ENCODE measurements around the gene NARF.
A peak's percentile ranks its signal among the peaks of the same experiment; 100 is the strongest.

NARF gene

DNA sequence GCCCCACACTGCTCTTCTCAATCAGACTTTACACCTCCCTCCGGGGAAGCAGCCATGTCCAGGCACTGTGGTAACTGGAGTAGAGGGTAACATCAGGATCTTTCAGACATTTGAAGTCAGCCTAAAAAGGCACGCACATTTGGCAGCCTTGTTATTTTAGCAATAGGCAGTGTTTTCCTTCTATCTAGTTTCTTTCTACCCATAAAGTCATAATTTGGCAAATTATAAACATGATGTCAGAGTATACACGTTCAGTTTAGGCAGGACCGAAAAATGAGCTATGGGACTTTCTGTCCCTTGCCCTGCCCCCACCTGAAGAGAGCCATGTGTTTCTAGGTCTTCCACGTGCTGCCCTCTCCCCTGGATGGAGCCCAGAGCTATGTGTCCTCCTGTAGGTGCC is 21.1 kb downstream of the NARF start:
- DNase-seq: no peak

GRCh38 chr17:82480318-82480717 is 21.8 kb downstream of the NARF start:
- DNase-seq: no peak

DNA sequence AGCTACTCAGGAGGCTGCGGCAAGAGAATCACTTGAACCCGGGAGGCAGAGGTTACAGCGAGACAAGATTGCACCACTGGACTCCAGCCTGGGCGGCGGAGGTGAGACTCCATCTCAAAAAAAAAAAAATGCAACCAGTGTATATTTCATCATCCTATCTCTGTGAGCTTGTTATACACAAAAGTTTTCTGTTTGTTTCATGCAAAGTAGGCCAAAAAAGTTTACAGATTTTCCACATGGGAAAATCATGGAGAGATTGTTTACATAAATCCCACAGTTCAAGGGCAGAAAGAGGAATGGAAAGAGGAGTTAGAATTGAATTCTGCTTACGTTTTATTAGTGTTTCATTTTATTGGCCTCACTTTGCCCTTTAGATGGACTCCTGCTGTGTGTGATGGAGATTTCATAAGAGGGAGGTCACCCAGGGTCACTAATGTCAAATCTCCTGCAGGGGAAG is 24.7 kb downstream of the NARF start:
- no peak for DNase-seq

DNA sequence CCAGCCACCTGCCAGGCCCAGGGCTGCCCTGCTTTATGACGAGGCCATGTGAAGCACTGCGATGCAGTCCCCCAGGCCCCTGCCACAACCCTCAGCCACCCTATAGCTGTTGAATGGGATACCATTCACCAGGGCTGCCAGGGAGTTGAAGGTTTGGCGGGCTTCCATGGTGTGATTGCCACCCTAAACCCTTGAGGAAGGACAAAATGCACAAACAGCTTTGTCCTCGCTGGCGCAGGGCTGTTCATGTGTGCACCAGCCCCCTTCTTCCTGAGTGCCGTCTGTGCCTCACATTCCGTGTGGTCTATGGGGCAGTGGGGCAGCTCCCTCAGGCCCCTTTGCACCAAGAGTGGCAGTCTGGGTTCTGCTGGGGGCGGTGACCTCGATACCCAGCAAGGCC is 25.3 kb downstream of the NARF start:
- DNase-seq: no peak

DNA sequence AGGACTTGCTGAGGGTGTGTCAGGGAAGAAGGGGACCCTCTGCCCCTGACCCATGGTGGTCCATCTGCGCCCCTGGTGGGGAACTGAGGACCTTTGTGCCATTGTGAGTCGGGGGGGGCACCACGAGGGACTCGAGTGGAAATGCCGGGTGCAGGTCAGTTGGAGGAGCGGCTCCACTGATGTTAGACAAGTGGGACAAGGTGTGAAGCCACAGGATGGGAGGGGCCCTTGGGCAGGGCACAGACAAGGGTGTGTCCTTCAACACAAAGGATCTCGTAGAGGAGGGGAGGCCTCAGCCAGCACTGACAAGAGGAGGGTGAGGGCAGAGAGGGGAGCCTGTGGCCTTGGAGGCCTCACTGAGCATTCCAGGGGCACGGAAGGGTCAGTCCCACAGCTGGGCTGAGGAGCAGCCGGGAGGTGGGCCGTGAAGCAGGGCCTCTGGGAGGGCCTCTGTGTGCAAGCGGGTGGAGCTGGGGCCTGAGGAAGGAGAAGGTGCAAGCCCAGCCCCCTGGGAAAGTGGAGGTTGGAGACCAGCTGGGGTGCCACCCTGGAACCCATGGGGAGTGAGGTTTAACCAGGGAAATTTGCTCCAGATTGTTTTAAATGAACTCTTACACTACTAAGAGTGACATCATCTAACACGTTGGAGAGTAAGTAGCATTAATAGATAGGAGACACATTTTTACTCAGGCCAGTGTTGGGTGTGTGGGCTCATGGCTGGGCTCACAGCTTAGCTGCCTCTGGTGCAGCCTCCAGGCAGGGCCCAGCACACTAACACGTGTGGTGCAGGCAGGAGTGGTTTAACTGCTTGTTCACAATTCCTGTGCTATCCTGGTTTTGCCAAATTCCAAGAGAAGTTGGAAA is 27.9 kb downstream of the NARF start:
- no peak for DNase-seq

DNA sequence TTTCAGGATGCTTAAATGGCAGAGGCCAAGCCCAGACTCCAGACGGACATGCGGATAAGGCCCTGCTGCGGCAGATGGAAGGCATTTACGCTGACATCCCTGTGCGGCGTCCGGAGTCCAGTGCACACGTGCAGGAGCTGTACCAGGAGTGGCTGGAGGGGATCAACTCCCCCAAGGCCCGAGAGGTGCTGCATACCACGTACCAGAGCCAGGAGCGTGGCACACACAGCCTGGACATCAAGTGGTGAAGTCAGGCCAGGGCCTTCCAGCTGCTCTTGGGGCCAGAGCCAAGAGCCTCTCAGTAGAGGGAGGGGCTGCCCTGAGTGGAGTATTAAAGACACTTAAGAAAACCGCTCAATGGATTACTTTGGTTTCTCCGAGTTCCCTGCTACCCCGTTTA is 29.4 kb downstream of the NARF start:
- DNase-seq: no peak

GRCh38 chr17:82489117-82489516 is 30.6 kb downstream of the NARF start:
- no peak for DNase-seq

DNA sequence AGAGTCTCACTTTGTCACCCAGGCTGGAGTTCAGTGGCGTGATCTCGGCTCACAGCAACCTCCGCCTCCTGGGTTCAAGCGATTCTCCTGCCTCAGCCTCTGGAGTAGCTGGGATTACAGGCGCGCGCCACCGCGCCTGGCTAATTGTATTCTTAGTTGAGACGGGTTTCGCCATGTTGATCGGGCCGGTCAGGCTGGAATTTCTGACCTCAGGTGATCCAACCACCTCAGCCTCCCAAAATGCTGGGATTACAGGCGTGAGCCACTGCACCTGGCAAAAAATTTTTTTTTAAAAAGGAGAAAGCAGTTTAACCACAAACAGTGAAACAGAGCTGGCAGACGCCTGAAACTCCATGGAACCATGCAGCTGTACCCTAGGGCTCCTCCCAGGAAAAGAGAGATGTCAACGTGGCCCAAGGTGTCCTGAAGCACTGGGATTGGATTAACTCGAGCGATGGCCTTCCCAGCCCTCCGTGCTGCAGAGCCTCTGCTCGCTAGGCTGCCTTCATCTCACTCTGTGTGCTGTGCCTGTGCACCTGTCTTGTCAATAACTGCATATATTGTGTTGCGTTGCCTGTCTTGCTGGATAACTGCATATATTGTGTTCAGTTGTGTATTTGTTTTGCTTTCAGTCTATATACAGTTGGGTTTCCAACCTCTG is 31.4 kb downstream of the NARF start:
- peak; percentile 61 to 67 for DNase-seq

DNA sequence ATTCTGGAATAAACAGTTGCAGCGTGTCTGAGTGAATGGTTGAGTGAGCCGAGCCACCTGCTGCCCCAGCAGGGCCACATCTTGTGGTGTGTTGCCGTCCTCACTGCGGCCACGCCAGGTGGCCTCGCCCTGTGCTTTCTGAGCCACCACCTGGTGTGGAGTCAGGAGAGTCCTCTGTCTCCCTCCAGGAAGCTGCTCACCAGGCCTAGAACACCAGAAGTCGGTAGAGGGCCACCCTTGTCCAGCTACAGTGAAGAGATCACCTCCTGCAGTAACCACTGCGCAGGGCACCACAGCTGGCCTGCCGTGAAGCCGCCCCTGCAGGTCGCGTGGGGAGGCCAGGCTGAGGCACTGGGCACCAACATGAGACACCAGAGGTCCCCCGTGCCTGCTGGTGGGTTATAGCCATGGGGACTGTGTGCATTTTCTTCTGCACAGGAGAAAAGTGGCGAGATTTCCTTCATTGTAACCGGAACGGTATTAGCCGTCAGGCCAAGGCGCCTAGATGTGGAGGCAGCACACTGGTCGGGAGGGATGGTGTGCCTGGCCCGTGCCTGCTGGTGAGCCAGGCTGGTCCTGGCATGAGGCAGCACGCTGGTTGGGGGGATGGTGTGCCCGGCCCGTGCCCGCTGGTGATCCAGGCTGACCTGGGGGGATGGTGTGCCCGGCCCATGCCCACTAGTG is 32.1 kb downstream of the NARF start:
- DNase-seq: peak; percentile 61 to 67

- no peak for DNase-seq
Observed at GRCh38 chr17:82491196-82491530, 32.6 kb downstream of the NARF start.

DNA sequence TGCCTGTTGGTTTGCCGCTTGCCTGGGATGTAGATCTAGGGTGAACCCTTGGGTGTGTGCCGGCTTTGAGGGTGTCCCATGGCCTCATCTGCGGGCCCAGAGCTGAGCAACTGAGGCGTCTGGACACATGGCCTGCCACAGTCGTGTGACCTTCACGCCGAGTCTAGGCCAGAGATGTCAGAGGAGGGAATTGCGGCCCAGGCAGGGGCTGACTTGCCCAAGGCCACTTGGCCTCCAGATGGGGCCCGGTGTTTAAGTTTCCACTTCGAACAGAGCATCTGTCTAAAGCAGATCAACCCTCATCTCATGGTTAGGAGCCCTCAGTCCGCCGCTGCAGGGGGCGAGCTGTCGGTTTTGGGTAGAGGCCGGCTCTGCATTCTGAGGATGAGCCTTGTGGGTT is 33.0 kb downstream of the NARF start:
- DNase-seq: no peak

DNA sequence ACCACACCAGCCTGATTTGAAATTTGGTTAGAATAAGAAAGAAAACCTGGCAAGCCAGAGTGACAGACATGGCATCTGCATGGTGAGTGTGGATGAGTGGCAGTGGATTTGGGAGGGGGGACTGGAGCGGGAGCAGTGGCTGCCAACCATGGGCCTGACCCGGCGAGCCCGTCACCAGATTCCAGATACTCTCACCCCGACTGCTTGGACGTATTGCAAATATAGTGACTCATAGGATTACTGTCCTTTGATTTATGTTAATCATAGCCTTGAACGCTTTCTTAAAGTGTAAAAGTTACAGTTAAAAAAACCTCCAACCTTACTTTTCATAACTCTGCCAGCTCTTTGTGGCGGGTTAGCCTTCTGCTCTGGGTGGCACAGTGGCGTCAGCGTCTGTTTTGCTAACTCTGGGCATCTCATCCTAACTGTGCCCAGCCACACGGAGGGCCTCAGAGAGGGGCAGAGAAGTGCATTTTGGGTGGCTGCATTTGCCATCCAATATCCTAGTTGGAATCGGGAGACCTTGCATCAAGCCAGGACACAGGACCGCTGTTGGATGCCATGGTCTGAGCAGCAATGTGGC is 34.2 kb downstream of the NARF start:
- no peak for DNase-seq

DNA sequence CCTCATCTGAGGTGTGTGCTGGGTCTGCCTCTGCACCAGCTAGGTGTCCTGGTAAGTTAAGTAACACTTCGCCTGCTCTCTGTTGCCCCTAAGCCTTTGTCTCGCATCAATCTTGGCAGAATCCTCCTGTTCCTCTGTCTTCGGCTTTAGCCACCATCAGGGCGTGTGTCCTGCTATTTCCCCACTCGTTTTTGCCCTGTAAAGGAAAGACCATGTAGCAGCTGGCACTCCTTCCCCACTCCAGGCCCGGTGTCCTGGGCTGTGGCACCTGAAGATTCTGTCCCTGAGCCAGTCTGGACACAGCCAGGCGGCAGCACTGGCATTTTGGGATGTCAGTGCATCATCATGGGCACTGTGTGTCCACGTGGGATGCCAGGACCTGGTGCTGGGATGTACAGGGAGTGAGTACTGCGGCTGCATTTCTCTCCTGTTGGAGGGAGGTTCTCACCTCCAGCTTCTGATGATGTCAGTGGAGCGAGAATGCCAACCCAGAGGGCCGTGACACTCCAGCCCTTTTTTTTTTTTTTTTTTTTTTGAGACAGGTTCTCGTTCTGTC is 34.8 kb downstream of the NARF start:
- no peak for DNase-seq

GRCh38 chr17:82494236-82495055 is 35.9 kb downstream of the NARF start:
- peak in 1 of 2 experiments; percentile 61 for DNase-seq

DNA sequence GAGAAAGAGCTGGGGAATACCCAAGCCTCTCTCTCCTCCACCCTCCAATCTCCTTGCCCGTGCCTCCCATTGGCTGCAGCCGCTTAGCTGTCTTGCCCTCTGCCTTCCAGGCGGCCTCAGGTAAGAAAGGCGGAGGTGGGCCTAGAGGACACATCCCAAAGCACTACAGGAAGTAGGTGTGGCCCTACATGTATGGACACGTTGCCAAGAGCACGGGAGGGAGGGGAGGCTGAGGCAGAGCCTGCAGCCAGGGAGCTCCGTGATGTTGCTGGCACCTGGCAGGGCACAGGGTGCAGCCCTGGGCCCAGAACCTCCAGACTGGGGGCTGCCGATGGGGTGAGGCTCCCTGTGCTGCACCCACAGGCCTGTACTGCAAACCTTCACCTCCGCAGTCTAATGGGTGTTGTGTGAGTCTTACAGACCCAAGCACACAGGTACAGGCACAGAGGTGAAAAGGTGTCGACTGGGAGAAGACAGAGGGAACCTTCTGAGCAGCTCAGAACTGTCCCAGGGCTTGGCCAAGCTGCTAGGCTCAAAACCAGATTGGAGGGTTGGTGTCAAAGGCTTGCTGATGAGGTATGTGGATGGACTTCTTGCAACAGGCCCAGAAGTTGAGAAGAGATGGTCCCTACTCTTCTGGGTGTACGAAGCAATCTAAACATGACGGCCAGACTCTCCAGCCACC is 37.4 kb downstream of the NARF start:
- peak in 1 of 2 experiments; percentile 23 for DNase-seq

GRCh38 chr17:82496529-82497434 is 38.2 kb downstream of the NARF start:
- peak; percentile 72 to 89 for DNase-seq

DNA sequence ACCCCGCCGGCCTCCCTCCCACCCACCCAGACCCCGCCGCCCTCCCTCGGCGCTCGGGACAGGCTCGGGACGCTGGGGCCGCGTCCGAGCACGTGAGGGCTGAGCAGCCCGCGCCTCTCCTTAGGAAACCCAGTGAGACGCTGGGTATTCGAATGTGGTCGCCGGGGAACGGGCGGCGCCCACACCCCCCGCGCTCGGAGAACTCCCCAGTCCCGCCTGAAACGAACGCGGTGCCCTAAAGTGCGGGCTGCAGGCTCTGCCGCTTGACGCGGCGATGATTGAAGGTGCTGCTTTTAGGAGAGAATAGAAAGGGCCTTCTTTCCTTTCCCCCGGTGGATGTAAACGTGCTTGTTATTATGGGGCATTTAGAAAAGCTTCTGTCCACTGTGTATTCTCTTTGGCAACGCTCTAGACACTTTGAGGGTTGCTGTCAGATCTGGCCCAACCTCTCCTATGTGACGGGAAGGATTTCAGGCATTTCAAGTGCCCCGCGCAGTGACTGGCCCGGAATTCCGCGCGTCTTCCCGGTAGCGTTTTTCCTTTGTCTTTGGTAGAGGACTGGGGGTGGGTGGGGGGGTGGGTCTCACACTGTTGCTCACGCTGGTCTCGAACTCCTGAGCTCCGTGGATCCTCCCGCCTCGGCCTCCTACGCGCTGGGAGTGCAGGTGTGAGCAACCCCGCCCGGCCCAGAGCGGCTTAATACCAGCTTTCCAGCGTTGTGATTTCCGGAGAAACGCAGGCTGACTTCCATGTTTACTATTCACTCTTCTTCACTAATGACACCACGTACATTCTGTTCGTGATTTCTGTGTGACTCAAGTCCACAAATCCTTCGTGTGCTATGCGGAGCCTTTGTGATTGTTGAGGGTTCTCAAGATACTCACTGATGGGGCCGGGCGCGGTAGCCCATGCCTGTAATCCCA is 39.2 kb downstream of the NARF start:
- no peak for DNase-seq

- no peak for DNase-seq
Observed at GRCh38 chr17:82502207-82502606, 43.7 kb downstream of the NARF start.

- DNase-seq: no peak
Observed at GRCh38 chr17:82503094-82503727, 44.7 kb downstream of the NARF start.
